PC-3 (cell line): Measurements from ENCODE around the gene ZNF384.

ENCODE experiments used
- EZH2 ChIP-seq: fragments of 300-600 bp; sonication (generic); IDR thresholded peaks from one replicate; pipeline ENCODE4 v1.6.1; 2017; ENCODE audit warnings: antibody characterized with exemption, mild to moderate bottlenecking, low read length; ENCODE audit not compliant: unreplicated experiment
- EZH2phosphoT487 ChIP-seq: fragments of 300-600 bp; sonication (generic); IDR thresholded peaks from 2 replicates; pipeline ENCODE4 v1.6.1; 2018; ENCODE audit warnings: mild to moderate bottlenecking, antibody characterized with exemption, low read length, borderline replicate concordance
- TF ChIP-seq, protein P1 (sequence below): fragments of 300-600 bp; sonication (generic); conservative IDR thresholded peaks from 2 replicates; pipeline ENCODE4 v1.5.1; 2017; ENCODE audit warnings: antibody characterized with exemption, low read depth, mild to moderate bottlenecking, low read length

- TF ChIP-seq, protein P1, sequence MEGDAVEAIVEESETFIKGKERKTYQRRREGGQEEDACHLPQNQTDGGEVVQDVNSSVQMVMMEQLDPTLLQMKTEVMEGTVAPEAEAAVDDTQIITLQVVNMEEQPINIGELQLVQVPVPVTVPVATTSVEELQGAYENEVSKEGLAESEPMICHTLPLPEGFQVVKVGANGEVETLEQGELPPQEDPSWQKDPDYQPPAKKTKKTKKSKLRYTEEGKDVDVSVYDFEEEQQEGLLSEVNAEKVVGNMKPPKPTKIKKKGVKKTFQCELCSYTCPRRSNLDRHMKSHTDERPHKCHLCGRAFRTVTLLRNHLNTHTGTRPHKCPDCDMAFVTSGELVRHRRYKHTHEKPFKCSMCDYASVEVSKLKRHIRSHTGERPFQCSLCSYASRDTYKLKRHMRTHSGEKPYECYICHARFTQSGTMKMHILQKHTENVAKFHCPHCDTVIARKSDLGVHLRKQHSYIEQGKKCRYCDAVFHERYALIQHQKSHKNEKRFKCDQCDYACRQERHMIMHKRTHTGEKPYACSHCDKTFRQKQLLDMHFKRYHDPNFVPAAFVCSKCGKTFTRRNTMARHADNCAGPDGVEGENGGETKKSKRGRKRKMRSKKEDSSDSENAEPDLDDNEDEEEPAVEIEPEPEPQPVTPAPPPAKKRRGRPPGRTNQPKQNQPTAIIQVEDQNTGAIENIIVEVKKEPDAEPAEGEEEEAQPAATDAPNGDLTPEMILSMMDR = peak; percentile 69
- TF ChIP-seq EZH2phosphoT487 = no peak
- TF ChIP-seq EZH2 = no peak
These were observed 4.6 kb downstream of the ZNF384 start for GRCh38 chr12:6684609-6685008.
